CD4-positive, alpha-beta T cell treated with Interleukin-15 for 1 hour (primary cell): ENCODE results near the gene RNF214.
"Not testable (repeated sequence)": the region's sequence is repeated elsewhere in the genome, so short reads cannot be mapped to it uniquely, and the experiment has no call there.

Experiments
- DNase-seq: peaks from one replicate; pipeline ENCODE4 v3.0.0-alpha.2; 2020

Gene RNF214

DNA sequence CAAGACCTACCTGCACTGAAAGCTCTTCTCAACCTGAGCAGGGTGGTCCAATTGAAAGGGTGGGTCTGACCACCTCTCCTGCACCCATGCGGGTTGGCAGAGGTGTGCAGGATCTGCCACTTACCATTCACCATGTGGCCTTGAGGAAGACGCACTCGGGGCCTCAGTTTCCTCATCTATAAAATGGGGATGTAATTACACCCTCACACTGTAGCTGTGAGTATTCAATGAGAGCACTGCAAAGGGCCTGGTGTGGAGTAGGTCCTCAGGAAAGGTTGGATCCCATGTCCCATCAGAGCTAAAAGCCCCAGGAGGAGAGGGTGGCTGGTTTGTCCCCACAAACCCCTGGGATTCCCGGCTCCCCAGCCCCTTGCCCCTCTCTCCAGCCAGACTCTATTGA, 33.9 kb upstream of the RNF214 start:
- no peak for DNase-seq

DNA sequence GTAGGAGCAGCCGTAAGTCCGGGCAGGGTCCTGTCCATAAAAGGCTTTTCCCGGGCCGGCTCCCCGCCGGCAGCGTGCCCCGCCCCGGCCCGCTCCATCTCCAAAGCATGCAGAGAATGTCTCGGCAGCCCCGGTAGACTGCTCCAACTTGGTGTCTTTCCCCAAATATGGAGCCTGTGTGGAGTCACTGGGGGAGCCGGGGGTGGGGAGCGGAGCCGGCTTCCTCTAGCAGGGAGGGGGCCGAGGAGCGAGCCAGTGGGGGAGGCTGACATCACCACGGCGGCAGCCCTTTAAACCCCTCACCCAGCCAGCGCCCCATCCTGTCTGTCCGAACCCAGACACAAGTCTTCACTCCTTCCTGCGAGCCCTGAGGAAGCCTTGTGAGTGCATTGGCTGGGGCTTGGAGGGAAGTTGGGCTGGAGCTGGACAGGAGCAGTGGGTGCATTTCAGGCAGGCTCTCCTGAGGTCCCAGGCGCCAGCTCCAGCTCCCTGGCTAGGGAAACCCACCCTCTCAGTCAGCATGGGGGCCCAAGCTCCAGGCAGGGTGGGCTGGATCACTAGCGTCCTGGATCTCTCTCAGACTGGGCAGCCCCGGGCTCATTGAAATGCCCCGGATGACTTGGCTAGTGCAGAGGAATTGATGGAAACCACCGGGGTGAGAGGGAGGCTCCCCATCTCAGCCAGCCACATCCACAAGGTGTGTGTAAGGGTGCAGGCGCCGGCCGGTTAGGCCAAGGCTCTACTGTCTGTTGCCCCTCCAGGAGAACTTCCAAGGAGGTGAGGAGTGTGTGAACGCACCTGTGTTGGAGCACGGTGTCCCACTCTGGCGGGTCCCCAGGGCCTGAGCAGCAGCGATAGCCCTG, 33.2 kb upstream of the RNF214 start, which contains the start of gene TAGLN:
Gene TAGLN (plus strand): TSS at position 318 of the 863 bp plus-strand sequence. CDS start 3,644 bp downstream, outside the sequence.
- no peak for DNase-seq

DNA sequence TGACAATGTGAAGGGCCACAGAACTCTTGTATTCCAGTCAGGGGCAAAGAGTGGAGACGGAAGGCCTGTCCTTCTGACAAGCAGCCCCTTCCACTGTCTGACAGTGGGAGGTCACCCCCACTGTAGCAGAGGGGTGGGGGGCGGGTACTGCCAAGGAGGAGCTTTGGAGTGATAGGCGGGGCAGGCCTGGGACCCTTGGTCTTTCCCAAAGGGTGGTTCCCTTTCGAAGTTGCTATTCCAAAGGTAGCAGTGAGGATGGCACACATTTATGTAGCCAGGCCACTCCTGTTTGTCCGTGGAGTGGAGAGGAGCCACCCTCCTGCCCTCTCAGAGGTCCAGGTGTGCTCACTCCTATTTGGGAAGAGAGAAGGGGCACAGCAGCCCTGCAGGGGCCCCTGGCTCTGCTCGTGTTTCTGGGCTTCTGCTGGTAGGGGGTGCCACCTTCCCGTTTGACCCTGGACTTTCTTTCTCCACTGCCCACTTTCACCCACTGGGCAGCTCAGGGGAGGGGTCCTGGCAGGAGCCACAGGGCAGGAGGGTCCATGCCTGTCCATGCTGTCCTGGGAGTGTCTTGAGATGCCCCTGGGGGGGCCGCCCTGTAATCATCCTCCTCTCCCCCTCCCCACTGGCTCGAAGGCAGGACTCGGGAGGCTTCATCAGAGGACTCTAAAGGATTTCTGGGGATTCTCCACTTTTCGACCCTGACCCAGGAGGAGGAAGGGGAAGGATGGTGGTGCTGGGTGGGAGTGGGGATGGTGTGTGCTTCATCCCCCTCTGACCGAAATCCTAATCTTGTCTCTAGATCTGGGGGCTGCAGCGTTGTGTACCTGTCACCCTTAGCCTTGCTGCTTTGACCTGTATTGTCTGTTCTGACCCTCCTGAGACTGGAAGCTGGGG, 32.3 kb upstream of the RNF214 start:
- no peak for DNase-seq

DNA sequence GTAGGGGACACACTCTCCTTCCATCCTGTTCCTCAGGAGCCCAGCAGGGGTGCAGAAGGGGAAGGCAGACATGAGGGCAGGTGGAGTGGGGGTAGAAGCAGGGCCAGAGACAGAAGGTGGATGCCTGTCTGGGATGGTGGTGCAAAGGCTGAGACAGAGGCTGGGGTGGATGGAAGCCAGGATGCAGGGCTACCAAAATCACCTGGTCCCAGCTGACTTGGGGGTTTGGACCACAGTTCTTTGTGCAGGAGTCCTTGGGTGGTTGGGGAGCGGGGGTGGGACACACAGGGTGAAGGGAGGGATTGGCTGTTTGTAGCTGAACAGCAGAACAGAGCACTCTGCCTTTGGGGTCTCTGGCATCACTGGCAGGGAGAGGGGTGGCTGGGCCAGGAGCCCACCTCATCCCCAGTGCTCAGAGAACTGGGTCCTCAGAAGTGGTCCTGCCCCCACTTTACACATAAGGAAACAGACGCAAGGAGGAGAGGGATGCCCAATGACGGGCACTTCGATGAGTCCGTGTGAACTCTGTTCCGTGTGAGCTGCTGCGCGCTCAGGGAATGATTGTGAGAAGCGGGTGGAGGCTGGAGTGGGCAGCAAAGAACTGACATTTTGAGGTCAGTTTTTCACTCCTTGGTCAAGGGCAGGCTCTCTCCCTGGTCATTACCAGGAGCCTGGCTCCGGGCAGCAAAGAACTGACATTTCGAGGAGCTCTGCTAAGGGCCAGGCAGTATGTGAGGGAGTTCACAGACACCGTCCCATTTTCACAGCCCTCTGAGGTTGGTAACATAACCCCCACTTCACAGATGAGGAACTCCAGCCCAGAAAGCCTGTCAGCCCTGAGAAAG, 31.4 kb upstream of the RNF214 start:
- DNase-seq = no peak

DNA sequence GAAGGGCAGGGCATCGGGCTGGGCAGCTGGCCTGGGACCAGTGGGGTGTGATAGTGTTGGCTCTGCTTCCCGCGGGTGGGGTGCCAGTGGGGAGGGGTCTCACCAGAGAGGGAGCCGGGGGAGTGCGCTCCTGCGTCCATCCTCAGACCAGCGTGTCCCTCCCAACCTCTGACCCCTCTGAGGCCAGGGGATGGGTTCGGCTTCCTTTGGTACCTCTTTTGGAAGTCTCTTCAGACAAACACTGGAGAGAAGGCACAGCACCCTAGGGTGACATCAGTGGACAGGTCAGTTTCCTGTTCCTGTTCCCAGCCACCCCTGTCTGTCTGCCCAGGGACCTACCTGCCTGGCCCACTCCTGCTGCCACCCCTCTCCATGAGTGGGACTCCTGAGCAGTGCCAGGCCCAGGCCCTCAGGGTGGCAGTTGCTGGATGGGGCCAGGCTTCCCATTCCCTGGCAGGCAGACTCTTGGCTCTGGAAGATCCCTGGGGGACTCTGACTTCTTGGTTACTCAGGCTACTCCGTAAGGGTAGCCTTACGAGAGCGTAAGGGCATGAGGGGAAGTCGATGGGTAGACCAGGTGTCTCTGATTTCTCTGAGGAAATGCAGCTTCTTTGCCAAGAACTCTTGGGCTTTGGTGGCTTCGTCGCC, 30.7 kb upstream of the RNF214 start:
- DNase-seq = no peak

DNA sequence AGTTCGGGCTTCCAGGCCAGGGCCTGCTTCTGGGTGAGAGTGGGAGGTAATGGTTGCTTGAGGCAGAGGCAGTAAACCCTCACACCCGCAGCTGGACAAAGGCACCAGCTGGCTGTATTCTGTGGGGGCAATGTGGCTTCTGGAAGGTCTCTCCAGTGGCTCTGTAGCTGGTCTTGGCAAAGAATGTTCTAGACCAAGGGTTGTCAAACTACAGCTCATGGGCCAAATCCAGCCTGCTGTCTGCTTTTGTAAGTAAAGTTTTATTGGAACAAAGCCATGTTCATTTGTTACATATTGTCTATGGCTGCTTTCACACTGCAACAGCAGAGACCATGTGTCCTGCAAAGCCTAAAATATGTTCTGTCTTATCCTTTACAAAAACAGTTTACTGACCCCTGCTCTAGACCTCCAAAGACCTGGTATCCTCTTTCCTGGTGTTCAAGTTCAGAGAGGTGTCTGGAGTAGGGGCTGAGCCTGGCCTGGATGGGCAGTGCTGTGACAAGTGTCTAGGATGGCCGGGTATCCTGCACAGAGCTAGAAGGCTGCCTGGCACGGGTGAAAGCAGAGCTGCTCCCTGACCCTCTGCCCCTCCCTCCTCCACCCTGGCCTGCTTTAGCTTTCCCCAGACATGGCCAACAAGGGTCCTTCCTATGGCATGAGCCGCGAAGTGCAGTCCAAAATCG, 29.9 kb upstream of the RNF214 start:
- no peak for DNase-seq

DNA sequence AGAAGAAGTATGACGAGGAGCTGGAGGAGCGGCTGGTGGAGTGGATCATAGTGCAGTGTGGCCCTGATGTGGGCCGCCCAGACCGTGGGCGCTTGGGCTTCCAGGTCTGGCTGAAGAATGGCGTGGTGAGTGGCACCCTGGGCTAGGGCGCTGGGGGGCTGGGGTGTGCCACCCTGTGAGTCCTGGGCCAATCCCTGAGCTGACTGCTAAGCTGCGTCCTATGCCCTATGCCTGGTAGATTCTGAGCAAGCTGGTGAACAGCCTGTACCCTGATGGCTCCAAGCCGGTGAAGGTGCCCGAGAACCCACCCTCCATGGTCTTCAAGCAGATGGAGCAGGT, 29.4 kb upstream of the RNF214 start:
- DNase-seq = no peak

DNA sequence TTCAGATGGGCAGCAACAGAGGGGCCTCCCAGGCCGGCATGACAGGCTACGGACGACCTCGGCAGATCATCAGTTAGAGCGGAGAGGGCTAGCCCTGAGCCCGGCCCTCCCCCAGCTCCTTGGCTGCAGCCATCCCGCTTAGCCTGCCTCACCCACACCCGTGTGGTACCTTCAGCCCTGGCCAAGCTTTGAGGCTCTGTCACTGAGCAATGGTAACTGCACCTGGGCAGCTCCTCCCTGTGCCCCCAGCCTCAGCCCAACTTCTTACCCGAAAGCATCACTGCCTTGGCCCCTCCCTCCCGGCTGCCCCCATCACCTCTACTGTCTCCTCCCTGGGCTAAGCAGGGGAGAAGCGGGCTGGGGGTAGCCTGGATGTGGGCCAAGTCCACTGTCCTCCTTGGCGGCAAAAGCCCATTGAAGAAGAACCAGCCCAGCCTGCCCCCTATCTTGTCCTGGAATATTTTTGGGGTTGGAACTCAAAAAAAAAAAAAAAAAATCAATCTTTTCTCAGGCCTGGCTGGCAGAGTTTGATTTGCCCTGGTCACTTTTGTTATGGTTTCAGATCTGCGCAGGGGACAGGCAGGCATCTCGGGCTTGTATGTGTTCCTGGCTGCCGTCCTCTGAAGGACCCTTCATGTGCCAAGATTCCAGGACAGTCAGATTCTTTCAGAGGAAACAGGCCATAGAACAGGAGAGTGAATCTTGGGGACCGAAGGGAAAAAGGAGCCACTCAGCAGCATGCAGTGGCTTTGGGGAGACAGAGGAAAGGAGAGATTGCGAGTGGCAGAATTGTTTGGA, 28.0 kb upstream of the RNF214 start:
- DNase-seq = no peak

DNA sequence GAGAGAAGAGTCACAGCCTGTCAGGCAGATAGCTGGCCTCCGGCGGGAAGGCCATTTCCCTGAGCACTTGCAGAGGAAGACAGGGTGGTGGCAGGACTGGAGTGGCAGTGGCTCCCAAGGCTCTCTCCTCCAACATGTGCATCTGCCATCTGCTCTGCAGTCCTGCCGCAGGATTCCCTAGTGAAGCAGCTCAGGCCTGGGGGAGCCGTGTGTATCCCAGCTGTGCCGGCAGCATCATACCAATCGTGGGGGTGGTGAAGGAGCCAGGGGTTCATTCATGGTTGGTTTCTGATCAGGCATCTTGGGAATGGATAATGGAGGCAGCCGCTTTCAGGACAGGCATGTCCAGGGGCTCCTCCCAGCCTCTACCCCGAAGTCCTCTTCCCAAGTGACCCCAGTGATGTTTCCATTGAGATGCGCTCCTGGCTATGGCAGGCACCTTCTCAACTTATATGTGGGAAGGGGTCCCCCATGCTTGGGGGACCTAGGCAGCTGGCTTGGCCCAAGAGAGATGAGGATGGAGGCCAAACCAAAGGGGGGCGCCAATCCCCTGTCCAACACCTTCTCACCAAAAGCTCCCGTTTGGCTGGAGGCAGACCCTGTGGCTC, 27.2 kb upstream of the RNF214 start:
- DNase-seq = no peak

DNA sequence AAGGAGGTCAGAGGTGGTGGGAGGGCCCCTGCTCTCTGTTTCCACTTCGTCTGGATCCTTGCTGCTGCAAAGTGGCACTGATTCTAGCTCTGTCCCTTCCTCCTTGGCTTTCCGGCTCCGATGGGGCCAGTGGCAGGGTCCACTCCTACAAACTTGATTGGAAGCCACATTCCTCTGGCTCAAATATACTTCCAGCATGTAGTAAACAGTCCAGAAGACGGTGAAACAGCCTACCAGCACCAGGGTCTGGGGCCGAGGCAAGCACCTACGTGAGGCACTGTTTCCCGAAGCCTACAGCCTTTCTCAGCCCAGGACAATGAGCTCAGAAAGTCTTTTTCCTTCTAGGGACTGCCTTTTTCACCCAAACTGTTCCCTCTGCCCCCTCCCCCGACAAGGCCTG, 26.4 kb upstream of the RNF214 start:
- not testable (repeated sequence) for DNase-seq

DNA sequence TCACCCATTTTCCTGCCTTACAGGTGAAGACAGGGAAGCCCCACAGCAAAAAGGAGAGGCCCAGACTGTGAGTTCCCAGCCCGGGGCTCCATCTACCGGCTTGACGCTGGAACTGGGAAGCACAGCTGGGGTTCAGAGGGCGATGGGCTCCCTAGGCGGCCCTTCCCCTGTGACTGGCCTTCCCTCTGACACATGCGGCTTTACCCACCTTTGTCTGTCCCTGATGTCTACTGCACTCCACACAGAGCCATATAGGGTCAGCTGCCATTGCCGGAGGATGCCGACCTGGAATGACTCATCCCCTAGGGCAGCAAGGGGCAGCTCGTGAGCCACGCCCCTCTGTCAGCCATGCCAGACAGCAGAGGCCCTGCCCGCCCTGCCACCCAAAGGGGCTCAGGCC, 25.6 kb upstream of the RNF214 start:
- DNase-seq = not testable (repeated sequence)

DNA sequence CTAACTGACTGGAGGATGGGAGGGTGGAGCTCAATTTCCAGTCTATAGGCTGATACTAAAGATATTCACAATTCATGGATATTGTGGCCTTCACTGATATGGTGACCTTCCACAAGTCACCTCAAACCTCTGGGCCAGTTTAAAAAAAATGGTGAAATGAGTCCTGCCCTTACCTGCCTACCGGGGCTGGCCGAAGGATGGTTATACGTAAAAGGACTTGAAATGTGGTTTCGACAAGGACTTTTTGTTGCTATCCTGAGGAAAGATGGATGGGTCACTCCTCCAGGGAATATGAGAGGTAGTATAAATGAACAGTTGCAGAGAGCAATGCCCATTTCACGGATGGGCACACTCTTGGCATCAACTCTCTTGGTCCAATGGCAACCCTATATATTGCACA, 25.0 kb upstream of the RNF214 start:
- not testable (repeated sequence) for DNase-seq

DNA sequence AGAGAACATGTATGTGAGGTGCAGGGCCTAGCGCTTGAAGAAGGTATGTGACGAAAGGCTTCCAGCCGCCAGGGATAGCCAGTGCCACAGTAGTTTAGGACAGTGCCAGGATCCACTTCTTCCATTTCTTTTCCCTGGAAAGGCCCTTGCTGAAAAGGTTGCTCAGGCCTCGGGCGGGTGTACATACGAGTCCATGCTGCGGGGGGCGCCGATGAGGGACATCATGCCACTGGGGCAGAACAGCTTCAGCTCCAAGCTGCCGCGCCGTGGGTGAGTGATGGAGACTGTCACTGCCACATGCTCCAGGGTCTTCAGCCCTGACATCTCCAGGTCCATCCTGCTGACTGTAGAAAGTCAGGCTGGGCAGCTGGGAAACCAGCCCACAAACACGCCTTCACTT, 23.8 kb upstream of the RNF214 start:
- not testable (repeated sequence) for DNase-seq

DNA sequence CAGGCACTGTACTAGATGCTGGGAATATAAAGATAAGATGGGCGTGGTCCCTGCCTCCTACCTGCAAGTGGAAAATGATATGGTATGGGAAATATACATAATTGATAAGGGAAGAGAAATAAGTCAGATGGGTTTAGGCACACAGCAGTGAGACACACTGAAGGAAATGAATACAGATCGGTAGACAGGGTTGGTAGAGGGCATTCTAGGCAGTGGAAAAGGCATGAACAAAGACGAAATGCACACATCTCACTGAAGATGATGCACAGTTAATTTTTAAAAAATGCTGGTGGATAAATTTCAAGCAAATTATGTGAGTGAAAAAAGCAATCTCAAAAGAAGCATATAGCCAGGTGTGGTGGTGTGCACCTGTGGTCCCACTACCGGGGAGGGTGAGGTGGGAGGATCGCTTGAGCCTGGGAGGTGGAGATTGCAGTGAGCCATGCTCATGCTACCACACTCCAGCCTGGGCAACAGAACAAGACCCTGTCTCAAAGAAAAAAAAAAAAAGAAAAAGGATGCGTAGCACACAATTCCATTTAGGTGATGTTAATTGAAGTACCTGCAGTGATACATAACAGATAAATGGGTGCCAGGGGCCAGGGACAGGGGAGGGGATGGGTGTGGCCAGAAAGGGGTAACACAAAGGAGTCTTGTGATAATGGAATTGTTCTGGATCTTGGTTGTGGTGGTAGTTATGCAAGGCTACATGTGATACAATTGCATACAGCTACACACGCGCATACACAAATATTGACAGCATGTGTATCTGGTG, 22.9 kb upstream of the RNF214 start:
- DNase-seq = not testable (repeated sequence)

DNA sequence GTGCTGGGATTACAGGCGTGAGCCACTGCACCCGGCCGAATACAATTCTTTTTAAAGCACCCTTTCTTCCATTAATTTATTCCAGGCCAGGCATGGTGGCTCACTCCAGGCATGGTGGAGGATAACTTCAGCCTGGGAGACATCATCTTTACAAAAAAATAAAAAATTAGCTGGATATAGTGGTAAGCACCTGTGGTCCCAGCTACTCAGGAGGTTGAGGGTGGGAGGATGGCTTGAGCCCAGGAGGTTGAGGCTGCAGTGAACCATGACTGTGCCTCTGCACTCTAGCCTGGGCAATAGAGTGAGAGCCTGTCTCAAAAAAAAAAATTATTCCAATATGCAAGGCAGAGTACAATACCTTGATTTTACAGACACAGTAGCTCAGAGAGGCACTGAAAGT, 21.9 kb upstream of the RNF214 start:
- no peak for DNase-seq

DNA sequence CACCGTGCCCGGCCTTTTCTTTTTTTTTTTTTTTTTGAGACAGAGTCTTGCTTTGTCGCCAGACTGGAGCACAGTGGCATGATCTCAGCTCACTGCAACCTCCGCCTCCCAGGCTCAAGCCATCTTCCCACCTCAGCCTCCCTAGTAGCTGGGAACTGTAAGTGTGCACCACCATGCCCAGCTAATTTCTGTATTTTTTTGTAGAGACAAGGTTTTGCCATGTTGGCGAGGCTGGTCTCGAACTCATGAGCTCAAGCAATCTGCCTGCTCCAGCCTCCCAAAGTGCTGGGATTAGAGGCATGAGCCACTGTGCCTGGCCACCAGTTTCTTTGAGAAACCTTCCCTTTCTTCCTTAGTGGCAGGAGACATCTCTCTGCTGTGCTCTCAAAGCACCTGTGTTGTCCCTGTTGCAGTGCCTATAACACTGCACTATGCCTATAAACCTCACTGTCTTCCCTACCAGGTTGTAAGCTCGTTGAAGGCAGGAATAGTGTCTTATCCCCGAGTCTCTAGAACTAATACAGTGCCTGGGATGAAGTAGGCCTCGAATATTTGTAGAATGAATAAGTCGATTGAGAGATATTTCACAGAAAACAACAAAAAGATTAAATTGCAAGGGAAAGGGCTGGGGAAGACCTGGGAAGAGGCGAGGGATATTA, 19.6 kb upstream of the RNF214 start:
- DNase-seq = no peak

DNA sequence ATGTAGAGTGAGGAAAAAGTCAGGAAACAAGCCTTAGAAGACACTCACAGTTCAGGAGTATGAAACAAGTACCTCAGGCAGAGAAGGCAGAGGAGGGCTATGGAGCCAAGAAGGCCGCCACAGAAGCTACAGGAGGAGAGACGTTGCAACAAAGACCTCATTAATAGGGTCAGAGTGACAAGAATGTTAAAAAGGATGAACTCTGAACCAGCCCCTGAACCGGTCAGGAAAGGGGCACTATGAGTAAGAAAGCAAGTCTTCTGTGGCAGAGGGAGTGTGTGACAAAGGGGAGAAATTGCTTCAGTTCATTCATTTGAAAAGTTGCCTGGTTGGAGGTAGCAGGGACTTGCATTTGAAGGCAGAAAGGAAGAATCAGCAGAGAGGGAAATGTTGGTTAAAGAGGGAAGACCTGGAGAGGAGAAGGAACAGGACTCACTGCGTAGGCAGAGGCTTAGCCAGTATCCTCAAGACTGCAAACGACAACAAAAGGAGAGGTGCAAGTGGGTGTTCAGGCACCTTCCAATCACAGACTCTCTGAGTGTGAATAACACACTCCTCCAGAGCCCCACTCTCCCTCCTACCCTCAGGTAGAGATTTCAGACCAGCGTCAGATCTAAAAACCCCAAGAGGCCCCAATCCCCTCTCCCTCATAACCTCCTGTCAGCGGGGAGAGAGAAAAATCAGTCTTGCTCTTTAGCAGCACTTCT, 17.9 kb upstream of the RNF214 start:
- DNase-seq = no peak
